ENCODE results near the gene ADRA2A.

DNA sequence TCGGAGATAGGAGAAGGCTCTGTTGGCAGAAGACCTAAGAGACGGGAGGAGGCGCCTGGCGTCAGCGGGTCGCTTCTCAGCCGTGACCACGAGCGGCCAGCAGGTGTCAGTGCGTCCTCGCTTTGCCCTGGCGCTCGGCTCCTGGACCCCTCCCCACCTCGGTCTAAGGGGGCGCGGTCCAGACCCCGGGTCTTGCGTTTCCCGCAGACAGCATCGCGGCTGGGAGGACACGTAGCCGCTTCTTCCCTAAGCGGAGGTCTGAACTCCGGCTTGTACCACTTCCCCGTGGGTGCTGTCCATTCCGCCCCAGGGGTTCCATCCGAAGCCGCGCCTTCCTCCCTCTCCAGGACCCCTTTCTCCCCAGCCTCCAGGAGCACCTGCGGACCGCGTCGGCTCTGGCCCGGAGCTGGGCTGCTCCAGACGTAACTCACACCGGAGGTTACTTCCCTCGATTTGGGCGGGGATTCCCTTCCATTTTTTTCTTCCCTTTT lies 593 bp upstream of the ADRA2A start:
- no peak for TF ChIP-seq POLR2A (IDR thresholded peaks at IDR 0.05)
- TF ChIP-seq, protein P1, sequence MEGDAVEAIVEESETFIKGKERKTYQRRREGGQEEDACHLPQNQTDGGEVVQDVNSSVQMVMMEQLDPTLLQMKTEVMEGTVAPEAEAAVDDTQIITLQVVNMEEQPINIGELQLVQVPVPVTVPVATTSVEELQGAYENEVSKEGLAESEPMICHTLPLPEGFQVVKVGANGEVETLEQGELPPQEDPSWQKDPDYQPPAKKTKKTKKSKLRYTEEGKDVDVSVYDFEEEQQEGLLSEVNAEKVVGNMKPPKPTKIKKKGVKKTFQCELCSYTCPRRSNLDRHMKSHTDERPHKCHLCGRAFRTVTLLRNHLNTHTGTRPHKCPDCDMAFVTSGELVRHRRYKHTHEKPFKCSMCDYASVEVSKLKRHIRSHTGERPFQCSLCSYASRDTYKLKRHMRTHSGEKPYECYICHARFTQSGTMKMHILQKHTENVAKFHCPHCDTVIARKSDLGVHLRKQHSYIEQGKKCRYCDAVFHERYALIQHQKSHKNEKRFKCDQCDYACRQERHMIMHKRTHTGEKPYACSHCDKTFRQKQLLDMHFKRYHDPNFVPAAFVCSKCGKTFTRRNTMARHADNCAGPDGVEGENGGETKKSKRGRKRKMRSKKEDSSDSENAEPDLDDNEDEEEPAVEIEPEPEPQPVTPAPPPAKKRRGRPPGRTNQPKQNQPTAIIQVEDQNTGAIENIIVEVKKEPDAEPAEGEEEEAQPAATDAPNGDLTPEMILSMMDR (IDR thresholded peaks at IDR 0.05): peak; percentile 47 to 74 (median 56)

All from vagina (tissue), 2 donors.